Skeletal muscle cell (primary cell): Measurements from ENCODE around the gene ABCB11.
"Not testable (repeated sequence)": the region's sequence is repeated elsewhere in the genome, so short reads cannot be mapped to it uniquely, and the experiment has no call there.

Experiments used
- DNase-seq: peaks from one replicate; pipeline ENCODE4 v3.0.0-alpha.2; 2010; ENCODE audit warnings: low read depth
- H3K4me3 ChIP-seq: 2 replicates; pipeline ENCODE4 v1.5.1; 2011; ENCODE audit warnings: low read depth, mild to moderate bottlenecking, control low read depth, low read length, moderate library complexity

The ABCB11 gene

GRCh38 chr2:169012191-169012792 is 18.8 kb downstream of the ABCB11 start:
- not testable (repeated sequence) for H3K4me3 ChIP-seq, DNase-seq

- DNase-seq, result no peak
- no peak overlapping the region for H3K4me3 ChIP-seq
These were observed 19.4 kb downstream of the ABCB11 start for GRCh38 chr2:169011698-169012097.

GRCh38 chr2:169010633-169011460 is 20.3 kb downstream of the ABCB11 start:
- DNase-seq, result no peak

GRCh38 chr2:169009865-169010579 is 21.1 kb downstream of the ABCB11 start:
- no peak overlapping the region for H3K4me3 ChIP-seq
- DNase-seq, result no peak

More at GRCh38 chr2:169010633-169011460, 20.3 kb downstream of the ABCB11 start:
- no peak overlapping the region for H3K4me3 ChIP-seq

- DNase-seq, result no peak
- no peak overlapping the region for H3K4me3 ChIP-seq
These were observed 23.2 kb downstream of the ABCB11 start for GRCh38 chr2:169007941-169008340.

GRCh38 chr2:169007356-169007755 is 23.8 kb downstream of the ABCB11 start:
- no peak for DNase-seq
- no peak overlapping the region for H3K4me3 ChIP-seq

GRCh38 chr2:169006665-169007064 is 24.5 kb downstream of the ABCB11 start:
- no peak for DNase-seq
- H3K4me3 ChIP-seq, result no peak overlapping the region

GRCh38 chr2:169005994-169006393 is 25.1 kb downstream of the ABCB11 start:
- DNase-seq, result no peak
- H3K4me3 ChIP-seq, result no peak overlapping the region

GRCh38 chr2:169005080-169005598 is 26.0 kb downstream of the ABCB11 start:
- DNase-seq, result no peak

GRCh38 chr2:169002161-169002738 is 28.9 kb downstream of the ABCB11 start:
- H3K4me3 ChIP-seq, result no peak overlapping the region
- no peak for DNase-seq

More at GRCh38 chr2:169005080-169005598, 26.0 kb downstream of the ABCB11 start:
- H3K4me3 ChIP-seq, result no peak overlapping the region

GRCh38 chr2:169001116-169001815 is 29.9 kb downstream of the ABCB11 start:
- no peak overlapping the region for H3K4me3 ChIP-seq
- DNase-seq, result no peak

GRCh38 chr2:168999668-169000213 is 31.4 kb downstream of the ABCB11 start:
- no peak for DNase-seq
- H3K4me3 ChIP-seq, result no peak overlapping the region

- DNase-seq, result no peak
- H3K4me3 ChIP-seq, result no peak overlapping the region
These were observed 32.4 kb downstream of the ABCB11 start for GRCh38 chr2:168998609-168999211.

GRCh38 chr2:168997794-168998193 is 33.3 kb downstream of the ABCB11 start:
- no peak for DNase-seq
- H3K4me3 ChIP-seq, result no peak overlapping the region

GRCh38 chr2:168997118-168997521 is 34.0 kb downstream of the ABCB11 start:
- H3K4me3 ChIP-seq, result no peak overlapping the region
- DNase-seq, result no peak

GRCh38 chr2:168995744-168996143 is 35.4 kb downstream of the ABCB11 start:
- no peak for DNase-seq
- H3K4me3 ChIP-seq, result no peak overlapping the region

- no peak overlapping the region for H3K4me3 ChIP-seq
- no peak for DNase-seq
These were observed 37.6 kb downstream of the ABCB11 start for GRCh38 chr2:168993538-168993937.

- no peak for DNase-seq
- no peak overlapping the region for H3K4me3 ChIP-seq
These were observed 38.4 kb downstream of the ABCB11 start for GRCh38 chr2:168992591-168993349.
